ENCODE results near the gene GPC6. TPM values are rescaled to one million over a fixed set of nuclear protein-coding genes. Genes with fewer than 3 reads are reported as not detected.

GPC6 gene
- total and polyA plus RNA-seq, 9 of the 15 experiments (the other 6 are each of a cell fraction or from before 2014, with no cell fraction given): under 0.01 to 0.20 (median 0.01) TPM; not detected in 4

GRCh38 chr13:93180356-93180969 lies 46.1 kb upstream of the GPC6 start:
- Histone ChIP-seq H3K36me3 (ENCODE audit: control insufficient read depth, insufficient read depth, low read length) (no peaks in the 10 kb centered on the region), H3K27me3 (ENCODE audit: control insufficient read depth in 2 of 2, insufficient read depth in 2 of 2, low read length in 2 of 2) (no peaks in the 10 kb centered on the region), H3K9me1 (ENCODE audit: control insufficient read depth, insufficient read depth, low read length) (no peaks in the 10 kb centered on the region), H3K9ac (ENCODE audit: insufficient read depth in 1 of 2, low read depth in 2 of 2, low read length in 2 of 2) (no peak overlapping the region), H3K4me3 (no peak overlapping the region), H3K27ac (ENCODE audit: extremely low read depth, low read depth, low read length) (no peak overlapping the region), H2AFZ (ENCODE audit: low read depth, low read length) (no peak overlapping the region), H4K20me1 (replicated peaks; ENCODE audit: control insufficient read depth, insufficient read depth, low read length) (no peaks in the 10 kb centered on the region), H3K4me1 (replicated peaks in 1 of 2; ENCODE audit: control insufficient read depth in 2 of 2, insufficient read depth in 2 of 2, low read length in 2 of 2) (no peaks in the 10 kb centered on the region), H3K79me2 (ENCODE audit: control insufficient read depth, insufficient read depth, low read length) (no peaks in the 10 kb centered on the region), H3K4me2 (ENCODE audit: insufficient read depth, low read length) (no peak overlapping the region), H3K9me3 (replicated peaks; ENCODE audit: control insufficient read depth, insufficient read depth, low read depth, low read length) (no peaks in the 10 kb centered on the region)
- ChIA-PET POLR2A (no interaction called here), CTCF (ENCODE audit: low intra/inter-chr PET ratio) (no interaction called here)
- no peak for FAIRE-seq
- no peak for ATAC-seq
- in situ Hi-C loops (cut with MboI): loop anchor here (25.0 kb wide), 1 partner anchor 307 kb away; no protein-coding TSS in a partner anchor
- DNase-seq (ENCODE audit: extremely low read depth in 1 of 4, low spot score in 3 of 4): no peak
- no TSS peak for BruUV-seq (replicated peaks)
- 0% methylated on average over 2 of the region's 2 CpGs for WGBS (ENCODE audit: insufficient coverage, low coverage, missing lambda C conversion rate)
- intact Hi-C loops (cut with micrococcal nuclease): no loop called here
- no peak for TF ChIP-seq CBX3 (IDR thresholded peaks at IDR 0.05; ENCODE audit: borderline replicate concordance in 1 of 2, low read length in 2 of 2)
- TF ChIP-seq TSHZ1 (CRISPR knock-in tag; IDR thresholded peaks at IDR 0.05): no peak
- TF ChIP-seq MEF2D (tag; conservative IDR thresholded peaks at IDR 0.05; ENCODE audit: low read depth): no peak
- no peak for TF ChIP-seq THAP7 (CRISPR knock-in tag; IDR thresholded peaks at IDR 0.05)
- no peak for TF ChIP-seq RBBP5 (IDR thresholded peaks at IDR 0.05; ENCODE audit: borderline replicate concordance, insufficient read depth, low read length, poor library complexity, severe bottlenecking)
- TF ChIP-seq SRSF9 (IDR thresholded peaks at IDR 0.05; ENCODE audit: borderline replicate concordance, low read depth, low read length): no peak
- TF ChIP-seq MAFG (tag; conservative IDR thresholded peaks at IDR 0.05): no peak
- no peak for TF ChIP-seq ZNF318 (IDR thresholded peaks at IDR 0.05; ENCODE audit: borderline replicate concordance in 1 of 2, low read depth in 1 of 2)
- TF ChIP-seq TCF7 (IDR thresholded peaks at IDR 0.05; ENCODE audit: borderline replicate concordance): no peak
